GM04503 (cell line): Measurements from ENCODE around the gene OR5M11.
"Not testable (repeated sequence)": the region's sequence is repeated elsewhere in the genome, so short reads cannot be mapped to it uniquely, and the experiment has no call there.

Source experiments
- DNase-seq: peaks from one replicate; pipeline ENCODE4 v3.0.0-alpha.2; 2012; ENCODE audit warnings: low read depth

OR5M11 gene

DNA sequence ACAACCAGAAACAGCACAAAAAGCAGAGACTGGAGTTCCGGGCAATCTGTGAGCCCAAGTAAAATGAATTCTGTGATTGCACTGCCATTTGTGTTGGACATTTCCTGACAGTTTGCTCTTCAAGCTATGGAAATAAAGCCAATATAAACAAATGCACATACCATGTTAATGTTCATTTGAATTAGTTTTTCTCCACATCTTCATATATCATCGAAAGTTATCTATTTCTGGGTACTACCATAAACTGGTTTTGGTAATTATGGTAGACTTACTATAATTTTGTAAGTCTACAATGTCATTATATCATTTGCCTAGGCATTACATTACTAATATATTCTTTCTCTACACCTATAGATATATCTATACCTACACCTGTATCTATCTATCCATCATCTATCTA, at the start of gene OR5M11:
TSS of gene OR5M11 (minus strand) at position 101 of the 400 bp plus-strand sequence. CDS start at position 101, 0 bp downstream.
- DNase-seq: no peak

DNA sequence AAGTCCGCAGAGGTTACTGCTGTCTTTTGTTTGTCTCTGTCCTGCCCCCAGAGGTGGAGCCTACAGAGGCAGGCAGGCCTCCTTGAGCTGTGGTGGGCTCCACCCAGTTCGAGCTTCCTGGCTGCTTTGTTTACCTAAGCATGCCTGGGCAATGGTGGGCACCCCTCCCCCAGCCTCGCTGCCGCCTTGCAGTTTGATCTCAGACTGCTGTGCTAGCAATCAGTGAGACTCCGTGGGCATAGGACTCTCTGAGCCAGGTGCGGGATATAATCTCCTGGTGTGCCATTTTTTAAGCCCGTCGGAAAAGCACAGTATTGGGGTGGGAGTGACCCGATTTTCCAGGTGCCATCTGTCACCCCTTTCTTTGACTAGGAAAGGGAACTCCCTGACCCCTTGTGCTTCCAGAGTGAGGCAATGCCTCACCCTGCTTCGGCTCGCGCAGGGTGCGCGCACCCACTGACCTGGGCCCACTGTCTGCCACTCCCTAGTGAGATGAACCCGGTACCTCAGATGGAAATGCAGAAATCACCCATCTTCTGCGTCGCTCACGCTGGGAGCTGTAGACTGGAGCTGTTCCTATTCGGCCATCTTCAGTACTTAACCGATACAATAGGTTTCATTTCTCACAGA, 49.1 kb upstream of the OR5M11 start:
- not testable (repeated sequence) for DNase-seq

DNA sequence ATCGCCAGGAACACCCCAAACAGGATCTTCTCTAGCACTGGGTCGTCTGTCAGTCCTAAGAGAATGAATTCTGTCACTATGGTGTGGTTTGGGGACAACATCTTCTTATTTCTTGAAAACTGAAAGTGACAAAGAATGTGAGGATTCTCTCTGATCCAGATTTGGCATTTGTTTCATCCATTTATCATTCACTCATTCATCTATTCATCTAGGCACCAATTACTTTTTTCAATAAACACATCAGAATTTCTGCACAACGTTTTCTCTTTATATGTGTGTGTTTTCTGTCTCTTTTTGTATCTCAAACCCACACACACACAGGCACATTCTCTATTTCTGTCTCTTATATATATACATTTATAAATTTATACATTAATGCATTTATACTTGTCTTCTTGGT, 34.6 kb upstream of the OR5M11 start, which contains the start of gene OR5M10:
TSS of gene OR5M10 (minus strand) at position 101 of the 400 bp plus-strand sequence. CDS start at position 101, 0 bp downstream.
- DNase-seq: no peak

DNA sequence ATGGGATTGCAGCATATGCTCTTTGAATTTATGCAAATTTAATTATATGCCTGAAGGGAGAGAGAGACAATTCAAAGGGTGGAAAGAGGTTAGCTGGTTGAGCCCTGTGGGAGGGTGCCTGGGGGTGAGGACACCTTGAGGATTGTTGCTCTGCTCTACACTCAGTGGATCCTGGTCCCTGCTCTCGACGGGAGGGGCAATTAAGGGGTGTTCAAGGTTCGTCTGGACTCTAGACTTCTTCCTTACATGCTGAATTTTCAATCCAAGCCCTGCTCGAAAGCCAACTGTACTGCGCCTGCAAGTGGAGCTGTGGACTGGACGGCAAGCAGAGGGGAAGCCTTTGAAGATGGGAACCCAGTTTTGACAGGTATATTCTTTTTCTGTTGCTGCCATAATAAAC, 15.5 kb upstream of the OR5M11 start:
- no peak for DNase-seq

DNA sequence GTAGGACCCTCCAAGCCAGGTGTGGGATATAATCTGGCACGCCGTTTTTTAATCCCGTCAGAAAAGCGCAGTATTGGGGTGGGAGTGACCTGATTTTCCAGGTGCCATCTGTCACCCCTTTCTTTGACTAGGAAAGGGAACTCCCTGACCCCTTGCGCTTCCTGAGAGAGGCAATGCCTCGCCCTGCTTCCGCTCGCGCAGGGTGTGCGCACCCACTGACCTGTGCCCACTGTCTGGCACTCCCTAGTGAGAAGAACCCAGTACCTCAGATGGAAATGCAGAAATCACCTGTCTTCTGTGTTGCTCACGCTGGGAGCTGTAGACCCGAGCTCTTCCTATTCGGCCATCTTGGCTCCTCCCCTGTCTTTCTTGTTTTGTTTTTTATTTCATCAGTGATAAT, 11.6 kb upstream of the OR5M11 start:
- DNase-seq: not testable (repeated sequence)

DNA sequence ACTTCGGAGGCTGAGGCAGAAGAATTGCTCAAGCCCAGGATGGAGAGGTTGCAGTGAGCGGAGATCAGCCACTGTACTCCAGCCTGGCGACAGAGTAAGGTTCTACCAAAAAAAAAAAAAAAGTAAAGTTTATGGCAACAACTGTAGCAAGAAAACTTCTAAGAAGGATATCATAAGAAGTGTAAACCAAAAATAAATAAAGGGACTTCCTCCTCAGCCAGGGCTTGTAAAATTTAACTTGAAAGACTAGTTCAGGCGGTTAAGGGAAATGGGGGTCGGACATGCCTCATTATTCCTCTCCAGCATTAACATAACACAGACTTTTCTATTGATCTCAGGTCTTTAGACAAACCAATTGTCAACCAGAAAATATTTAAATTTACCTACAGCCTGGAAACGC, 2.5 kb upstream of the OR5M11 start:
- DNase-seq: no peak

DNA sequence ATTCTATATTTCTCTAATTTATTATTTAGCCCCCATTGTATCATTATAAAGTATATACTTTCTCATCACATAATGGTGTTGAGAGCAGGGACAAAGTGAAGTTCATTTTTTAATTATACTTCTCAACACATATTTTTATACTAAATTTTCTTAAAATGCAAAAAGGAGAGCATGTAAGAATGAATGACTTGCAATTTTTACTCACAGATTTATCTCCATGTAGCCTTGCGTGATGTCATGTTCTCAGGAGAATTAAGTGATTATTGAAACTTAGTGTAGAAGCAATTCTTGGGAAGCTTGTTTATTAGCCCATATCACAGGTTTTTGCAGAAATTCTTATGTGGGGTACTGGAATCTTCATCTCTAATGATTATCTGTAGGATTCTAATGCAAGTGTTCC, 682 bp upstream of the OR5M11 start:
- no peak for DNase-seq

DNA sequence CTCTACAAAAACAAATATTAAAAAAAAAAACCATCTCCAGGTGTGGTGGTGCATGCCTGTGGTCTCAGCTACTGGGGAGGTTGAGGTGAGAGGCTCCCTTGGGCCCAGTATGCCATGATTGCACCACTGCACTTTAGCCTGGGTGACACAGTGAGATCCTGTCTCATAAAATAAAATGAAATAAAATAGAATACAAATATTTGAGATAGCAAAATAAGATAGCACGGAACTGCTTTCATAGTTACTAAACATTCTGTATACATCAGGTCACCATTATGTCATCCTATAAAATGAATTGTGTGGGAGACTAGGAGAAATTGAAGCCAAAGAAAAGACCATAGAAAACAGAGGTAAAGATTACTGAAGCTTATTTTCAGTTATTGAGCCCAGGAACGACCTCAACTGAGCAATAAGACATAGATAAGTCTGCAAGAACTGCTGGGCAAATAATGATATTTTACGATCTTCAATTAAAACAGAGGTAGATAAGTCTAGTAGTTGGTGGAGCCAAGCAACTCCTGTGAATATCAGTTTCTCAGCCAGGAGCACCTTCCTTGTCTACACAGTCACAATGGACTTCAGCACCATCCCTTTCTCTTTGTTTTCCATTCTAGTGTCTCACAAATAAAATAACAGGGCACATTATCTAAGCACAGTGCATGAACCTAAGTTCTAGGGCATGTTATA, 9.9 kb downstream of the OR5M11 start:
- DNase-seq: no peak

DNA sequence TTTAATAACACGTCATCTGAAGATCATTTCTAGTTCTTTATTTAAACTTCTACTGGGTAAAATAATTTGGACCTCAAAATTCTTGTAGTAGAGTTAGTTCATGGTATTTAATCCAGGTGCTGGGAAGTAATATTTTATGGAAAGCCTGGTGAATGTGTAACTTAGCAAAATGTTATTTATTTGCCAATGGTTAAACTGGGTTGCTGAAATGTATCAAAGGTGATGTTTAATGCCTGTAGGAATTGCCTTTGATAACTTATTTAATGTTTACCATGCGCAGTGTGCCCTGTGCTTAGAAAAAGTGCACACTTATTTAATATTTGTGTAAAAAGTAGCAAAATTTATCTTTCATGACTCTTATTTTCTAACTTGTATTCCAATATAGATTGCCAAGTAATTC, 11.2 kb downstream of the OR5M11 start:
- no peak for DNase-seq

DNA sequence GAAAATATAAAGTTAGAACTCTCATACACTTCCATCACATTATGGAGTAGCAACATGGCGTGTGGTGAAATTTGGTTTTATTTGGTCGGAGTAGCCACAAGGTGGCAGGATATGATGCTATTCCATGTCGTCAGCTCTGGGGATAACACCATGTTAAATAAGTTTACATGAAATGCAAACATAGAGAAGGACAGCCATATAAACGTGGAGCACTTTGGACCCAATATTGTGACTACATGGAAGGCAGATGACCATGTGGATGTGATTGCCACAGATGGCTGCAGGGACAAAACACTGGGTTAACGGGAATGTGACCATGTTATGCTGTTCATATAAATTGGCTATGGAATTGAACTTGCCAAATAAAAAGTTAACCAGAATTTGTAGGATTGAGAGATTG, 21.0 kb downstream of the OR5M11 start:
- no peak for DNase-seq

DNA sequence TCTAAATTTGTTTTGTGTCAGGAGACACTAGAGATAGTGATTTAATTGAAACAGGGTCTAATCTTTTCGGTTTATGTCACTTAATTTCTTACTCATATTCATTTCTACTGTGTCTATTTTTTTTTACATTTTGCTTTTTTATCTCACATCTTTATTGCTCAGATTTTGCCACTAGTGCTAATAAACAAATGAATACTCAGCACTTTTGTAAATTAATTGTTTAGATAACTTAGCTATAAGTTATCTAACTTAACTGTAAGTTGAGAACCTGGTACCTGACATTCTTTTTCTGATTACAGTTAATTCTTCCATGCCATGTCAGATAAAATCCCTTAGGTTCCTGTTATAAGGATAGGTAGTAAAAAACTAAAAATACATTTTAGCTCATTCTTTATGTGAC, 29.8 kb downstream of the OR5M11 start:
- DNase-seq: no peak

DNA sequence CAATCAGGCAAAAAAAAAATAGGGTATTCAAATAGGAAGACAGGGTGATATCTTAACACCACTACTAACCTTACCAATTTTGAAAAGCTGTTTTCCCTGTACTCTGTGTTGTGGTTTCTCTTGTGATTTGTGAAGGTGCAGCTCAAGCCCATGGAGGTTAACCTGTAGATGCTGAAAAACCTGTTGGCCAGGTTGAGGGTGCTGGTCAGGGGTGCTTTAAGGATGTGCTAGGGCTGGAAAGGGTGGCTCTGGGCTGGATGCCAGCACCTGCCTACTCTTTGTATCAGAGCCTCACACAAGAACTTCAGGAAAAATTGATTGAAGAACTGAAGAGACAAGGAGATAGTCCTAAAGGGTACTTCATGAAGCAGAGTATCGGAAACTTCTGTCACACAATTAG, 33.6 kb downstream of the OR5M11 start:
- DNase-seq: no peak

DNA sequence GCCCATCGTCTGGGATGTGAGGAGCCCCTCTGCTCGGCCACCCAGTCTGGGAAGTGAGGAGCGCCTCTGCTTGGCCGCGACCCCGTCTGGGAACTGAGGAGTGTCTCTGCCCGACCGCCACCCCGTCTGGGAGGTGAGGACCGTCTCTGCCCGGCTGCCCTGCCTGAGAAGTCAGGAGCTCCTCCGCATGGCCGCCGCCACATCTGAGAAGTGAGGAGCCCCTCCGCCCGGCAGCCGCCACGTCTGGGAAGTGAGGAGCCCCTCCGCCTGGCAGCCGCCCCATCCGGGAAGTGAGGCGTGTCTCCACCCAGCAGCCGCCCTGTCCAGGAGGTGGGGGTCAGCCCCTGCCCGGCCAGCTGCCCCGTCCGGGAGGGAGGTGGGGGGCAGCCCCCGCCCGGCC, 46.0 kb downstream of the OR5M11 start:
- no peak for DNase-seq

DNA sequence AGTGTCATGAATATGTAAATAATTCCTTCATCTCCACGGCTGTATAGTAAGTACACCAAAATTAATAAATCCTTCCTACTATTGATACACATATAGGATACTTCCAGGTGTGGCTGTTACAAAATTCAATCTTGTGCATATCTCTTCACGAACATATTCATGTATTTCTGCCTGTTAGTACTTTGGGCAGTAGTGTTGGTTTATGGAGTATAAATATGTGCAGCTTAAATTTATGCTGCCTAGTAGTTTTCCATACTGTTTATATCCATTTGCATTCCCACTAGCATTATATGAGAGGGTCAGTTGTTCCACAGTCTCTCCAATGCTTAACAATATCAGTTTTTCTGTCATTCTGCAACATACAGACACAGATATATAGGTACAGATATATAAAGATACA, 47.9 kb downstream of the OR5M11 start:
- no peak for DNase-seq
